HG03342 (cell line): Measurements from ENCODE around the gene ENAH.
"Not testable (repeated sequence)": the region's sequence is repeated elsewhere in the genome, so short reads cannot be mapped to it uniquely, and the experiment has no call there.

Source experiments
- ATAC-seq: cut with Tn5 transposase; IDR thresholded peaks from one replicate; pipeline ENCODE4 v1.9.1; 2021; ENCODE audit warnings: mild to moderate bottlenecking, moderate library complexity; ENCODE audit not compliant: unreplicated experiment

ENAH gene

DNA sequence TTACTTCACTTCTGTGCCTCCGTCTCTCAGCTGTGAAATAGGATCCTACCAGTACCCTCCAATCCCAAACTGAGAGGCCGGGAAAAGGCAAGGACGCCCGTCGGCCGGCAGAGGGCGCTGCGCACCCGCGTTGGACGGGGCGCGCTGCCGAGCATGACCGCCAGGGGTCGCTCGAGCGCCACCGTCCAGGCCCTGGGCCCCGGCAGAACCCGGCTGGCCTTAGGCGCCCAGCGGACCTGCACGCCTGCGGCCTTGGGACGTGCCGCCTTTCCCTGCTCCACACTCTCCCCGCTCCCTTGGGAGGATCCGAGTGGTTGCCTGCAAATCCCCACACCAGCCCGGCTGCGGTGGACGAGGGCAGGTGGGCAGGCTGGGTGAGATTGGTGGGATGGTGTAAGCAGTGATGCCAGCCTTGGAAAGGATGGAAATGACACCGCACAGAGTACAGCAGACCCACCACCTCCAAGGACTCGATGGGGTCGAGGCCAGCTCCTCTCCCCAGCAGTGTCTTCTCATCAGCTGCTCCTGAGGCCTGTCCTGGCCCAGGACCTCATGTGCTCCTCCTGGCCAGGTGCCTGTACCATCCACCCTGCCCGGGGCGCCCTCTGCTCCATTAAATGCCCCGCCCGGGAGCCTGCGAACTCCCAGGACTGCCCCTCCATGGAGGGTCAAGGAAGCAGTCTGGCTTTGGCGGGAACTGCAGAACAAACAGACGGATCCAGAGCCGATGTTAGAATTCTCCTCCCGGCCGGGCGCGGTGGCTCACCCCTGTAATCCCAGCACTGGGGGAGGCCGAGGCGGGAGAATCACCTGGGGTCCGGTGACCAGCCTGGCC lies 177.7 kb downstream of the ENAH start:
- ATAC-seq: peak; percentile 70

- no peak for ATAC-seq
Observed at GRCh38 chr1:225474439-225474985, 178.4 kb downstream of the ENAH start.

DNA sequence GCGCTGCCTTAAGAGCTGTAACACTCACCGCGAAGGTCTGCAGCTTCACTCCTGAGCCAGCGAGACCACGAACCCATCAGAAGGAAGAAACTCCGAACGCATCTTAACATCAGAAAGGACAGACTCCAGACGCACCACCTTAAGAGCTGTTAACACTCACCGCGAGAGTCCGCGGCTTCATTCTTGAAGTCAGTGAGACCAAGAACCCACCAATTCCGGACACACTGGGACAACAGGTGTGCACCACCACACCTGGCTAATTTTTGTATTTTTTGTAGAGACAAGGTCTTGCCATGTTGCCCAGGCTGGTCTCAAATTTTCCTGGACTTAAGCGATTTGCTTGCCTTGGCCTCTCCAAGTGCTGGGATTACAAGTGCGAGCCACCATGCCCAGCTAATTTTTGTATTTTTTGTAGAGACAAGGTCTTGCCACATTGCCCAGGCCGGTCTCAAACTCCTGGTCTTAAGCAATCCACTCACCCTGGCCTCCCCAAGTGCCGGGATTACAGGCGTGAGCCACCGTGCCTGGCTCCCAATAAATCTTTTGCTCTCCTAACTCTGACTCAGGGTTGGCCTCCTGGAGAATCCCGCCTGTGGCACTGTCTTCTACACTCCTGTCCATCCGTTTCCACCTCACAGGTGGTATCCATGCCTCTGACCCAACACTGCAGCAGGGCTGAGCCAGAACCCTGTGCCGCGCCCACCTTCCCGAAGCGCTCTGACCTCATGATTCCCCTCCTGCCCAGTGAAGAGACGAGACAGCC lies 179.1 kb downstream of the ENAH start:
- ATAC-seq: not testable (repeated sequence)

DNA sequence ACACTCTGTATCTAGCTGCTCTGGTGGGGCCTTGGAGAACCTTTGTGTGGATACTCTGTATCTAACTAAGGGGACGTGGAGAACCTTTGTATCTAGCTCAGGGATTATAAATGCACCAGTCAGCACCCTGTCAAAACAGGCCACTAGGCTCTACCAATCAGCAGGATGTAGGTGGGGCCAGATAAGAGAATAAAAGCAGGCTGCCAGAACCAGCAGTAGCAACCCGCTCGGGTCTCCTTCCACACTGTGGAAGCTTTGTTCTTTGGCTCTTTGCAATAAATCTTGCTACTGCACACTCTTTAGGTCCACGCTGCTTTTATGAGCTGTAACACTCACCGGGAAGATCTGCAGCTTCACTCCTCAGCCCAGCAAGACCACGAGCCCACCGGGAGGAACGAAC lies 179.7 kb downstream of the ENAH start:
- ATAC-seq: not testable (repeated sequence)

GRCh38 chr1:225471453-225472301 lies 181.2 kb downstream of the ENAH start:
- no peak for ATAC-seq

- ATAC-seq: no peak
Observed at GRCh38 chr1:225471109-225471452, 181.8 kb downstream of the ENAH start.

GRCh38 chr1:225470211-225471108 lies 182.5 kb downstream of the ENAH start:
- ATAC-seq: no peak

DNA sequence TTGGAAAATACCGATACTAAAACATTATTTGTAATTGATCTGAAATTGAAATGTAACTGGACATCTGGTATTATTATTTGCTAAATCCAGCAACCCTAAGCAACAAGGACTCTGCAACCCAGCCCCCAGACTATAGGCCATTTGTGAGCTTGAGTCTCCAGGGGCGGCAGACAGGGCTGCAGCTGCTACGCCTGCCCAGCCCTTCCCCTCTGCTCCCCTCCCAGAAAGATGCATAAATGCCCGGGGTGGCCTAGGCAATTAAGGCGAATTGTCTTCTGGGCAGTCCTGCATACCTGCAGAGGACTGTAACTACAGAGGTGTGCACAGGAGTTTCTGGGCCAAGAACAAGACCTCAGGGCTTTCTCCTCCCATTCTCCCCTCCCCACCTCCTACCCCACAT lies 183.9 kb downstream of the ENAH start:
- no peak for ATAC-seq

- no peak for ATAC-seq
Observed at GRCh38 chr1:225468270-225469020, 184.5 kb downstream of the ENAH start.

GRCh38 chr1:225467193-225468020 lies 185.5 kb downstream of the ENAH start:
- ATAC-seq: peak; percentile 93

DNA sequence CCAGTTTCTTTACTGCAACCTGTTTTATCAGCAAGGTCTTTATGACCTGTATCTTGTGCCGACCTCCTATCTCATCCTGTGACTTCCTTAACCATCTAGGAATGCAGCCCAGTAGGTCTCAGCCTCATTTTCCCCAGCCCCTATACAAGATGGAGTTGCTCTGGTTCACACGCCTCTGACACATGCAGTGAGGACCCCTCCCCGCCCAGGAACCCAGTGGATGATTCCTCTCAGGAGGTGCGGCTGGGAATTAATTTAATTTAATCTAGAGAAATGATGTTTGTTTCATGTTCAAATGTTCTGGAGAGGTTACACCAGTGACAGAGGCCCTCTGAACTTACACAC lies 186.1 kb downstream of the ENAH start:
- ATAC-seq: no peak

DNA sequence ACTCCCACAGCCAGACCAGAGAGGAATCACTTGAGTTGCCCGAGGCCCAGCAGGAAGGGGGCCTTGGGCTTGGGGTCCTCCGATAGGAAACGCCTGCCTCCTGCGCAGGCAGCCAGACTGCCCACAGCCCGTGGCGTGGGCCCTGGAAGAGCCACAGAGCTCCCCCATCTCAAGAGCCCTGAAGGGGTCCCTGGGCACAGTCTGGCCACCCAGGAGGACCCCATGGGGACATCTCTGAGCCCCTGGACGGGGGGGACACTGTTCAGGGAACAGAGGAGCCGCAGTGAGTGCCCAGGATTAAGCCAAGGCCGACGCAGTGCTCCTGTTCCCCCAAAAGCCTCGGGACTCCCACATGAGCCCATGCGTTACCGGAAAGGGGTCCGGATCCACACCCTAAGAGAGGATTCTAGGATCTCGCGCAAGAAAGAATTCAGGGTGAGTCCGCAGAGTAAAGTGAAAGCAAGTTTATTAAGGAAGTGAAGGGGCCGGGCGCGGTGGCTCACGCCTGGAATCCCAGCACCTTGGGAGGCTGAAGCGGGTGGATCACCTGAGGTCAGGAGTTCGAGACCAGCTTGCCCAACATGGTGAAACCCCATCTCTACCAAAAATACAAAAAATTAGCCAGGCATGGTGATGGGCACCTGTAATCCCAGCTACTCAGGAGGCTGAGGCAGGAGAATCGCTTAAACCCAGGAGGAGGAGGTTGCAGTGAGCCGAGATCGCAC lies 187.0 kb downstream of the ENAH start:
- ATAC-seq: no peak

GRCh38 chr1:225464851-225465792 lies 187.8 kb downstream of the ENAH start:
- ATAC-seq: no peak

DNA sequence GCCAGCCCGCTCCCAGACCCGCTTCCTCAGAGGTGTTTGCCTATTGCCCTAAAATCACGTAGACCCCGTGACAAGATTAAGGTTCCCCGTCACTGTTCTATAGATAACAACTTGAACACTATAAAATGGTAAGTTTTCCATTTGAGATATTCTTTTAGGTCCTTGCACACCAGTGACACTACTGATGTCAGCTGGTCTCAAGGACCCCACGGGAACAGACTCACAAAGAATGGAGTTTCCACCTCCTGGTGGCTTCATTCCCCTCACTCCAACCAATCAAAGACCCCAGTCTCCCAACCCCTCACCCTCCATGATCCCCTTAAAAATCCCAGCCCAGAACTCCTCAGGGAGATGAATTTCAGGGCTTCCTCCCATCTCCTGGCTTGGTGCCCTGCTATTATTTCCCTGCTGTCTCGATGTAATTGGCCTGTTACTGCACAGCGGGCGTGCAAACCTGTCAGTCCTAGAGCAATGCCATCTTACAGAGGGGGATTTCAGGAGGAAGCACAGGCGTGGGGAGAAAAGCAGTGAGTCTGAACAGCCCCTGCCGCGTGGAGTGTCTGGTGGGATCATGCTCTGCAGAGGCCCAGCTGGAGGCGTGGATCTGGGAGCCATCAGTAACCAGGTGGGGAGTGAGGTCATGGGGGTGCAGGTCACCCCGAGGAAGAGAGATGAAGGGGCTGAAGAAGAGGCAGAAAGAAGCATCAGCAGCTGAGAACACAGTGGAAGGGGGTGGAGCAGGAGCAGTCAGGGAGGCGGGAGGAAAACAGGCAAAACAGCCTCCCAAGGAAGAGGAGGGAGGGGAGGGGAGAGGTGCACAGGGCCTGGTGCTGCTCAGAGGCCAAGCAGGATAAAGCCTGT lies 190.0 kb downstream of the ENAH start:
- no peak for ATAC-seq

DNA sequence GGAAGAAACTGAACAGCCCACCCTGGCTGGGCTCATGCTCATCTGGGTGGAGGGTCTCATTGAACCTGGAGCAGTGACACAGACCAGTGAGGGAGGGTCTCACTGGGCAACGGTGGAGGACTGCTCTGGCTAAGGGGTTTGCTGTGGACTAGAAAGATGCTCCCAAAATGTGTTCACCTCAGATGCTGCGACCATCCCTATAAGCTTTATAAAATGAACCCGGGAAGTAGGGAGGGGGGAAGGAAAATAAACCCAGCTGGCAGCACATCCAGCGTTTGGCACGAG lies 190.6 kb downstream of the ENAH start:
- ATAC-seq: no peak
